ENCODE data around the gene MAGEA10.

DNA sequence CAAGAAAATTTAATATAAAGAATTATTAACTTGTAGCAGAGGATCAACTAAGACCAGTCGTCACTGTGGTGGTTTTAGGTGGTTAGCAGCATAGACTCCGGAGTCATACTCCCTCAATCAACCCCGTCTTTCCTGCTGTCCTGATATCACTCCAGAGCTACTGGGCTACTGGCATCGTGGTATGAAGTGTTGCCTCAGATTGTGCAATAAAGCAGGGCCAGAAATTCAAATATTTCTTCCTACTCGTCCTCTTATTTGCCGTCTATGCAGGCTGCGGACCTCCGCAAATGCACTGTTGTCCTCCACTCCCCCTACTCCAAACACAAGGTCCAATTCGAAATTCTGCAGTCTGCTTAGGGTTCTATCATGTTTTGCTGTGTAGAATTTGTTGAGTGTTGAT lies 1.2 kb upstream of the MAGEA10 start:
- TF ChIP-seq, protein P1, sequence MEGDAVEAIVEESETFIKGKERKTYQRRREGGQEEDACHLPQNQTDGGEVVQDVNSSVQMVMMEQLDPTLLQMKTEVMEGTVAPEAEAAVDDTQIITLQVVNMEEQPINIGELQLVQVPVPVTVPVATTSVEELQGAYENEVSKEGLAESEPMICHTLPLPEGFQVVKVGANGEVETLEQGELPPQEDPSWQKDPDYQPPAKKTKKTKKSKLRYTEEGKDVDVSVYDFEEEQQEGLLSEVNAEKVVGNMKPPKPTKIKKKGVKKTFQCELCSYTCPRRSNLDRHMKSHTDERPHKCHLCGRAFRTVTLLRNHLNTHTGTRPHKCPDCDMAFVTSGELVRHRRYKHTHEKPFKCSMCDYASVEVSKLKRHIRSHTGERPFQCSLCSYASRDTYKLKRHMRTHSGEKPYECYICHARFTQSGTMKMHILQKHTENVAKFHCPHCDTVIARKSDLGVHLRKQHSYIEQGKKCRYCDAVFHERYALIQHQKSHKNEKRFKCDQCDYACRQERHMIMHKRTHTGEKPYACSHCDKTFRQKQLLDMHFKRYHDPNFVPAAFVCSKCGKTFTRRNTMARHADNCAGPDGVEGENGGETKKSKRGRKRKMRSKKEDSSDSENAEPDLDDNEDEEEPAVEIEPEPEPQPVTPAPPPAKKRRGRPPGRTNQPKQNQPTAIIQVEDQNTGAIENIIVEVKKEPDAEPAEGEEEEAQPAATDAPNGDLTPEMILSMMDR (IDR thresholded peaks at IDR 0.05), result no peak
- TF ChIP-seq POLR2A (IDR thresholded peaks at IDR 0.05) (no peak), EP300 (IDR thresholded peaks at IDR 0.05) (no peak)
